T-helper 2 cell treated with Interferon-gamma antibody and Interleukin-4, amounts not matched to agents 5 μg/mL and 100 μg/mL, for 36 hours (primary cell): ENCODE data around the gene MMP27.

Experiments
- DNase-seq: peaks from one replicate; pipeline ENCODE4 v3.0.0; 2021; ENCODE audit warnings: low spot score
- H3K27ac Mint-ChIP-seq: one replicate; pipeline ENCODE4 v1.8.0; 2021; ENCODE audit warnings: mild to moderate bottlenecking, mixed read lengths
- H3K27me3 Mint-ChIP-seq: one replicate; pipeline ENCODE4 v1.8.0; 2021; ENCODE audit warnings: low read depth, mixed read lengths
- H3K36me3 Mint-ChIP-seq: one replicate; pipeline ENCODE4 v1.8.0; 2021; ENCODE audit warnings: low read depth, mixed read lengths
- H3K4me1 Mint-ChIP-seq: one replicate; pipeline ENCODE4 v1.8.0; 2021; ENCODE audit warnings: low read depth, mixed read lengths
- H3K4me3 Mint-ChIP-seq: one replicate; pipeline ENCODE4 v1.8.0; 2022; ENCODE audit warnings: mild to moderate bottlenecking, moderate library complexity, mixed read lengths
- H3K9me3 Mint-ChIP-seq: one replicate; pipeline ENCODE4 v1.8.0; 2021; ENCODE audit warnings: mixed read lengths

MMP27 gene

GRCh38 chr11:102676084-102676483, 29.5 kb downstream of the MMP27 start:
- H3K4me1 Mint-ChIP-seq: no peaks in the 10 kb centered on the region
- peaks cover 18% of the 10 kb centered on the region for H3K27me3 Mint-ChIP-seq
- no peaks in the 10 kb centered on the region for H3K9me3 Mint-ChIP-seq
- no peak for DNase-seq
- no peak overlapping the region for H3K4me3 Mint-ChIP-seq
- no peak overlapping the region for H3K27ac Mint-ChIP-seq
- no peaks in the 10 kb centered on the region for H3K36me3 Mint-ChIP-seq

DNA sequence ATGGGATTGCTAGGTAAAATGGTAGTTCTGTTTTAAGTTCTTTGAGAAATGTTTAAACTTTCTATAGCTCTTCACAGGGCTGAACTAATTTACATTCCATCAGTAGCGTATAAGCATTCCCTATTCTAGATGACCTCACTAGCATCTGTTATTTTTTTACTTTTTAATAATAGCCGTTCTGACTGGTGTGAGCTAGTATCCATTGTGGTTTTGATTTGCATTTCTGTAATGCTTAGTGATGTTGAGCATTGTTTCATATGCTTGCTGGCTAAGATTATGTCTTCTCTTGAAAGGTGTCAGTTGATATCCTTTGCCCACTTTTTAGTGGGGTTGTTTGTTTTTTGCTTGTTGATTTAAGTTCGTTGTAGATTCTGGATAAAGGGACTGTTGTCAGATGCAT, 35.9 kb downstream of the MMP27 start:
- Mint-ChIP-seq H3K36me3 (no peaks in the 10 kb centered on the region), H3K4me3 (no peak overlapping the region), H3K4me1 (no peaks in the 10 kb centered on the region), H3K27me3 (peaks cover 9% of the 10 kb centered on the region), H3K9me3 (no peaks in the 10 kb centered on the region), H3K27ac (no peak overlapping the region)
- DNase-seq: no peak

DNA sequence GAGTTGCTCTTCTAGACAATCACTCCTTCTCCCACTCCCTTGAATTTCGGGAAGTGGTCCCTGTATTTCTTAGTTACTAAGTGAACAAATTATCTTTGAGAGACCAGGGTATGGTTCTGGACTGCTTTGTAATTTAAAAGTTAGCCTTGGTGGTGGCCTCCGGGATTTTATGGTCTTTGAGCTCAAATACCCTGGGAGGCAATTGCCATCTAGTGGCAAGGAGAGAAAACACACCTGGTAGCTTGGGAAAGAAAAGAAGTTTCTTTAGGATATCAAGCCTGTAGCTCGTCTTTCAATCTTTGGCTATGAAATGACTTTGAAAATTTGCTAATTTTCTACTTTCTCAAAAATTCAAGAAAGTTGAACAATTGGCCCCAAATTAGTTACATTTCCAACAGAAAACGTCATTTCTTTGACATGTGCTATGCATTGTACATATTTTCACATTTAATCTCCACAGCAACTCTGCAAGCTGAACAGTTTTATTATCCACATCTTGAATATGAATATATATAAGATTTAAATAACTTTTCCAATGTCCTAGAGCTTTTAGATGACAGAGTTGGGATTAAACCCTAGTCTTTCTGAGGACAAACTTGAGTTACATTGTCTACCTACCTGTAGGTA, 39.1 kb downstream of the MMP27 start:
- Mint-ChIP-seq H3K27me3 (peaks cover 9% of the 10 kb centered on the region), H3K36me3 (no peaks in the 10 kb centered on the region), H3K27ac (no peak overlapping the region), H3K9me3 (no peaks in the 10 kb centered on the region), H3K4me1 (no peaks in the 10 kb centered on the region), H3K4me3 (no peak overlapping the region)
- no peak for DNase-seq

DNA sequence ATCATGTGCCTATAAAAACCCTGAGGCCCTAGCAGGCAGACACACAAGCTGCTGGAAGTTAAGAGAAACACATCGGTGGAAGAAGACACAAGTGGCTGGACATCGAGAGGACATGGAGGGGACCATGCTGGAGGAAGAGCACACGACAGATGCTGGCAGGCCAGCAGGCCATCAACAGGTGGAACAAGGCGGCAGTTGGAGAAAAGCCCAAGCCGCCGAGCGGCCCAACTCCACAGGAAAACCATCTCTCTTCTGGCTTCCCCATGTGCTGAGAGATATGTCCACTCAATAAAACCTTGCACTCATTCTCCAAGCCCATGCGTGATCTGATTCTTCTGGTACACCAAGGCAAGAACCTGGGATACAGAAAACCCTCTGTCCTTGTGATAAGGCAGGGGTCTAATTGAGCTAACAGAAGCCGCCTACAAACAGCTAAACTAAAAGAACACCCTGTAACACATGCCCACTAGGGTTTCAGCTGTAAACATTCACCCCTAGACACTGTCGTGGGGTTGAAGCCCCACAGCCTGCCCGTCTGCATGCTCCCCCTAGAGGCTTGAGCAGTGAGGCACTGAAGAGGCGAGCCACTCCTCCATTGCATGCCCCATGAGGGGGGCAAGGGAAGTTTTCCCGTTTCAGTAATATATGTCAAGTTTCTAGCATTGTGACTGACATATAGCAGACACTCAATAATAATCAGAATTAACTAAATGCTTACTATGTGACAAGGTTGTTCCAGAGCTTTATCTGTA, 41.4 kb downstream of the MMP27 start:
- H3K4me3 Mint-ChIP-seq: no peak overlapping the region

GRCh38 chr11:102662607-102663006, 43.0 kb downstream of the MMP27 start:
- no peak overlapping the region for H3K27ac Mint-ChIP-seq

More for the DNA sequence above, 41.4 kb downstream of the MMP27 start:
- DNase-seq: no peak
- H3K27ac Mint-ChIP-seq: no peak overlapping the region
- no peaks in the 10 kb centered on the region for H3K4me1 Mint-ChIP-seq
- H3K36me3 Mint-ChIP-seq: no peaks in the 10 kb centered on the region
- H3K27me3 Mint-ChIP-seq: peaks cover 12% of the 10 kb centered on the region
- H3K9me3 Mint-ChIP-seq: no peaks in the 10 kb centered on the region

DNA sequence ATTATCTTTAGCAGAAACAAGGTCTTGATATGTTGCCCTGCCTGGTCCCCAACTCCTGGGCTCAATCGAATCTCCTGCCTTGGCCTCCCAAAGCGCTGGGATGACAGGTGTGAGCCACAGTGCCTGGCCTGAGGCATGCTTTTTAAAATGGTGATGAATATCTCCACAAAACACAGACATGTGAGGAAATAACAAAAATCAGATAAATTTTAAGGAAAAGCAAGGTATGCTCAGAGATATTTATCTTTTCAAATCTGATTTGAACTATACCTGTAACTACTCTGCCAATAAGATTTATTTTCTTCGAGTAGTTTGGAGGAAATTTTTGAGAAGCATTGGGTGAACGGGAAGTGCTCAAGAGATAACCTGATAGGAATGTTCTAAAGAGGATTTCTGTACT, 44.5 kb downstream of the MMP27 start:
- Mint-ChIP-seq H3K9me3 (no peaks in the 10 kb centered on the region), H3K36me3 (no peaks in the 10 kb centered on the region), H3K4me1 (no peaks in the 10 kb centered on the region), H3K4me3 (no peak overlapping the region), H3K27me3 (peaks cover 18% of the 10 kb centered on the region), H3K27ac (no peak overlapping the region)
- DNase-seq: no peak

More at GRCh38 chr11:102662607-102663006, 43.0 kb downstream of the MMP27 start:
- no peak for DNase-seq
- no peaks in the 10 kb centered on the region for H3K4me1 Mint-ChIP-seq
- H3K9me3 Mint-ChIP-seq: no peaks in the 10 kb centered on the region
- H3K4me3 Mint-ChIP-seq: no peak overlapping the region
- H3K36me3 Mint-ChIP-seq: no peaks in the 10 kb centered on the region
- H3K27me3 Mint-ChIP-seq: peaks cover 15% of the 10 kb centered on the region

DNA sequence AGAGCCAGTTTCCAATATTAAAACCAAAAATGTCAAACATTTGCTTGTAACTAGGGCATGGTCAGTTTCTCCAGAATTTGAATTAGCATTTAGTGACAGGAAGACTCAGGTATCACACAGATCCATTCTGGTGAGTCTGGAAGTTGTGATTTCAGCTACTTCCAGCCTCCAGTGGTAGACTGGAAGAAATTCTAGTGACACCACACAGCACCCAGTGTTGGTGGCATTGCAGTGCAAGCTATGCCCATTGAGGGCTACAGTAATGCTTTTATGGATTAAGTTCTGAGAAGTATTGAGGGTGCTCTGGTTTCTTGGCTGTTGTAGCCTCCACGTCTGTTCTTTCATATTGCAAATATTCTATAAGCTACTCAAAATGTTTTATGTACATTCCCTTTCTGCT, 49.0 kb downstream of the MMP27 start:
- H3K36me3 Mint-ChIP-seq: no peaks in the 10 kb centered on the region
- H3K4me3 Mint-ChIP-seq: no peak overlapping the region
- H3K4me1 Mint-ChIP-seq: no peaks in the 10 kb centered on the region
- peaks cover 4% of the 10 kb centered on the region for H3K9me3 Mint-ChIP-seq
- H3K27ac Mint-ChIP-seq: no peak overlapping the region
- H3K27me3 Mint-ChIP-seq: peaks cover 18% of the 10 kb centered on the region
- no peak for DNase-seq

- Mint-ChIP-seq H3K27ac (no peak overlapping the region), H3K36me3 (no peaks in the 10 kb centered on the region), H3K9me3 (peaks cover 4% of the 10 kb centered on the region), H3K27me3 (peaks cover 18% of the 10 kb centered on the region), H3K4me1 (no peaks in the 10 kb centered on the region), H3K4me3 (no peak overlapping the region)
- DNase-seq: no peak
Observed at GRCh38 chr11:102655547-102655946, 50.0 kb downstream of the MMP27 start.

GRCh38 chr11:102654761-102655160, 50.8 kb downstream of the MMP27 start:
- Mint-ChIP-seq H3K27ac (no peak overlapping the region), H3K36me3 (no peaks in the 10 kb centered on the region), H3K4me1 (no peaks in the 10 kb centered on the region), H3K9me3 (peaks cover 4% of the 10 kb centered on the region), H3K4me3 (no peak overlapping the region), H3K27me3 (peaks cover 18% of the 10 kb centered on the region)
- DNase-seq: no peak

- Mint-ChIP-seq H3K4me3 (no peak overlapping the region), H3K4me1 (no peaks in the 10 kb centered on the region), H3K9me3 (peaks cover 4% of the 10 kb centered on the region), H3K27me3 (peaks cover 11% of the 10 kb centered on the region), H3K36me3 (no peaks in the 10 kb centered on the region), H3K27ac (no peak overlapping the region)
- DNase-seq: no peak
Observed at GRCh38 chr11:102653744-102654291, 51.8 kb downstream of the MMP27 start.

- Mint-ChIP-seq H3K27ac (no peak overlapping the region), H3K9me3 (no peaks in the 10 kb centered on the region), H3K4me1 (no peaks in the 10 kb centered on the region), H3K4me3 (no peak overlapping the region), H3K36me3 (no peaks in the 10 kb centered on the region), H3K27me3 (peaks cover 5% of the 10 kb centered on the region)
- DNase-seq: no peak
Observed at GRCh38 chr11:102647430-102647829, 58.1 kb downstream of the MMP27 start.

DNA sequence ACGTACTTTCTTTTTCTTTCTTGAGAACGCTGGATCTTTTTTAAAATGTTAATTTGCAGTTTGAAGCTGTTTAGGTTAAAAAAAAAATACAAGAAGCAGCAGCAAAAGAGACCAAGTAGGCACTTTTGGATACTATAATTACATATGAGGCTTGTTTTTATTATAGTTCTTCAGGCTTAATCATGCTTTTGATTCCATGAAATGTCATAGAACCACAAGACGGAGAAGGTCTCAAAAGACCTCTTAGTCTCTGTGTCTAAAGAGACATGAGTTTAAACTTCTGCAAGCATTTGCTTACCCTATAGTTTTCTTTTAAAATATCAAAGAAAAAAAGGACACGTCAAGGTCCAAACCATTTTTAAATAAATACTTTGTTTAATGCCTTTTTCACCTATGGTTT, 61.6 kb downstream of the MMP27 start:
- H3K4me1 Mint-ChIP-seq: no peaks in the 10 kb centered on the region
- no peak overlapping the region for H3K4me3 Mint-ChIP-seq
- H3K27me3 Mint-ChIP-seq: peaks cover 8% of the 10 kb centered on the region

More for the DNA sequence above, 61.6 kb downstream of the MMP27 start:
- Mint-ChIP-seq H3K36me3 (no peaks in the 10 kb centered on the region), H3K27ac (no peak overlapping the region), H3K9me3 (no peaks in the 10 kb centered on the region)
- DNase-seq: no peak
